HEK293 (cell line): ENCODE results near the gene RARRES2.
A peak's percentile ranks its signal among the peaks of the same experiment; 100 is the strongest.

Experiments
- CTCF ChIA-PET: fragments of 350-600 bp; formaldehyde crosslinking; extraction: SDS; loops from one replicate; lab custom pipeline; 2021; ENCODE audit warnings: antibody characterized with exemption; lab: Yijun Ruan, JAX
- POLR2A ChIA-PET: fragments of 300-600 bp; formaldehyde crosslinking; extraction: SDS; loops from one replicate; lab custom pipeline; 2020; ENCODE audit warnings: antibody characterized with exemption, inconsistent platforms; lab: Yijun Ruan, JAX
- H3K27ac ChIP-seq: fragments of 200-500 bp; sonication (Bioruptor generic); 2 replicates; pipeline ENCODE4 v1.5.1; 2014; ENCODE audit warnings: low read depth, low read length, control low read depth, inconsistent platforms; ENCODE audit errors: extremely low read depth
- H3K36me3 ChIP-seq, 2 experiments: fragments of 200-500 bp in 1 of 2; sonication (Bioruptor generic) in 1 of 2; 1 replicate in 1 of 2; 2 replicates in 1 of 2; pipeline ENCODE4 v1.5.1; 2014 to 2017; ENCODE audit warnings: inconsistent platforms in 2 of 2, low read length in 2 of 2; ENCODE audit not compliant: control insufficient read depth in 2 of 2, insufficient read depth in 1 of 2
- H3K4me1 ChIP-seq: fragments of 200-500 bp; sonication (Bioruptor generic); 2 replicates; pipeline ENCODE4 v1.5.1; 2014; ENCODE audit warnings: mild to moderate bottlenecking, low read length, inconsistent platforms; ENCODE audit not compliant: control insufficient read depth, insufficient read depth
- H3K4me3 ChIP-seq: 2 replicates; pipeline ENCODE4 v1.5.1; 2011; ENCODE audit warnings: low read depth, mild to moderate bottlenecking, control low read depth, low read length, moderate library complexity
- H3K9me3 ChIP-seq: fragments of 200-500 bp; sonication (Bioruptor generic); 2 replicates; pipeline ENCODE4 v1.5.1; 2014; ENCODE audit warnings: low read depth, low read length, inconsistent platforms; ENCODE audit not compliant: control insufficient read depth, insufficient read depth
- KLF8 ChIP-seq: fragments of 450-650 bp; formaldehyde crosslinking; IDR thresholded peaks from 2 replicates; pipeline ENCODE4 v1.5.1; 2016; ENCODE audit warnings: missing biosample characterization, missing genetic modification characterization
- PRDM1 ChIP-seq: fragments of 450-650 bp; formaldehyde crosslinking; IDR thresholded peaks from 2 replicates; pipeline ENCODE4; 2016; ENCODE audit warnings: missing biosample characterization, missing genetic modification characterization
- PRDM10 ChIP-seq: fragments of 450-650 bp; formaldehyde crosslinking; IDR thresholded peaks from 2 replicates; pipeline ENCODE4 v1.5.1; 2016; ENCODE audit warnings: missing biosample characterization, missing genetic modification characterization
- ZBTB17 ChIP-seq: fragments of 450-650 bp; formaldehyde crosslinking; IDR thresholded peaks from 2 replicates; pipeline ENCODE4 v1.5.1; 2016; ENCODE audit warnings: missing biosample characterization, missing genetic modification characterization
- ZBTB48 ChIP-seq: fragments of 450-650 bp; formaldehyde crosslinking; IDR thresholded peaks from 2 replicates; pipeline ENCODE4 v1.5.1; 2016; ENCODE audit warnings: missing biosample characterization, missing genetic modification characterization
- ZBTB6 ChIP-seq: fragments of 450-650 bp; formaldehyde crosslinking; IDR thresholded peaks from 2 replicates; pipeline ENCODE4 v1.5.1; 2017; ENCODE audit warnings: missing biosample characterization, missing genetic modification characterization
- ZNF114 ChIP-seq: fragments of 450-650 bp; formaldehyde crosslinking; IDR thresholded peaks from 2 replicates; pipeline ENCODE4 v1.5.0; 2017; ENCODE audit warnings: missing biosample characterization, missing genetic modification characterization
- ZNF202 ChIP-seq: fragments of 450-650 bp; formaldehyde crosslinking; IDR thresholded peaks from 2 replicates; pipeline ENCODE4 v1.5.1; 2016; ENCODE audit warnings: missing biosample characterization, missing genetic modification characterization, borderline replicate concordance
- ZNF280C ChIP-seq: fragments of 450-650 bp; formaldehyde crosslinking; IDR thresholded peaks from 2 replicates; pipeline ENCODE4 v1.5.1; 2016; ENCODE audit warnings: missing biosample characterization, missing genetic modification characterization
- ZNF280D ChIP-seq: fragments of 450-650 bp; formaldehyde crosslinking; IDR thresholded peaks from 2 replicates; pipeline ENCODE4 v1.5.1; 2016; ENCODE audit warnings: missing biosample characterization, missing genetic modification characterization
- ZNF341 ChIP-seq: fragments of 450-650 bp; formaldehyde crosslinking; IDR thresholded peaks from 2 replicates; pipeline ENCODE4; 2016; ENCODE audit warnings: low read depth, missing biosample characterization, missing genetic modification characterization
- ZNF449 ChIP-seq: fragments of 450-650 bp; formaldehyde crosslinking; IDR thresholded peaks from 2 replicates; pipeline ENCODE4 v1.5.1; 2017; ENCODE audit warnings: missing biosample characterization, mild to moderate bottlenecking, missing genetic modification characterization, moderate library complexity
- ZNF501 ChIP-seq: fragments of 450-650 bp; formaldehyde crosslinking; IDR thresholded peaks from 2 replicates; pipeline ENCODE4 v1.5.1; 2016; ENCODE audit warnings: missing biosample characterization, missing genetic modification characterization
- ZNF621 ChIP-seq: fragments of 450-650 bp; formaldehyde crosslinking; IDR thresholded peaks from 2 replicates; pipeline ENCODE4 v1.5.1; 2017; ENCODE audit warnings: missing biosample characterization, missing genetic modification characterization
- ZNF76 ChIP-seq: fragments of 450-650 bp; formaldehyde crosslinking; IDR thresholded peaks from 2 replicates; pipeline ENCODE4; 2016; ENCODE audit warnings: low read depth, missing biosample characterization, missing genetic modification characterization, borderline replicate concordance
- ZNF777 ChIP-seq: fragments of 450-650 bp; formaldehyde crosslinking; IDR thresholded peaks from 2 replicates; pipeline ENCODE4 v1.5.1; 2017; ENCODE audit warnings: missing biosample characterization, missing genetic modification characterization, borderline replicate concordance

The RARRES2 gene

GRCh38 chr7:150324373-150324961 is 17.0 kb downstream of the RARRES2 start:
- peaks cover 8 to 52% of the 10 kb centered on the region in 2 experiments for H3K36me3 ChIP-seq
- H3K9me3 ChIP-seq: no peaks in the 10 kb centered on the region
- H3K27ac ChIP-seq: no peak overlapping the region; the same call in 1 of the 2 replicates
- ChIA-PET POLR2A (no interaction called here), CTCF (no interaction called here)
- H3K4me1 ChIP-seq: no peaks in the 10 kb centered on the region
- H3K4me3 ChIP-seq: peak overlapping the region; percentile 80
- no peak for TF ChIP-seq ZNF449
- TF ChIP-seq ZNF114 (tag by site-specific recombination): no peak
- TF ChIP-seq ZNF280D (tag by site-specific recombination): no peak
- TF ChIP-seq PRDM1 (tag by site-specific recombination): peak; percentile 62
- TF ChIP-seq ZNF280C: no peak
- TF ChIP-seq ZNF202 (tag by site-specific recombination): no peak
- no peak for TF ChIP-seq PRDM10 (tag by site-specific recombination)
- no peak for TF ChIP-seq ZBTB48 (tag by site-specific recombination)
- no peak for TF ChIP-seq ZNF76 (tag by site-specific recombination)
- TF ChIP-seq ZNF341 (tag by site-specific recombination): peak; percentile 55
- TF ChIP-seq ZBTB6 (tag by site-specific recombination): no peak
- TF ChIP-seq ZNF501 (tag by site-specific recombination): no peak
- TF ChIP-seq ZNF777 (tag by site-specific recombination): no peak
- no peak for TF ChIP-seq KLF8 (tag by site-specific recombination)
- no peak for TF ChIP-seq ZNF621 (tag by site-specific recombination)
- peak; percentile 10; the same call in 1 of the 2 replicates for TF ChIP-seq ZBTB17 (tag by site-specific recombination)
